ENCODE measurements around the gene ECI1.
"Not testable (repeated sequence)": the region's sequence is repeated elsewhere in the genome, so short reads cannot be mapped to it uniquely, and the experiment has no call there.

Gene ECI1

GRCh38 chr16:2253293-2253692 lies 1.9 kb upstream of the ECI1 start:
- no peak for DNase-seq (ENCODE audit: low read depth in 2 of 2)

DNA sequence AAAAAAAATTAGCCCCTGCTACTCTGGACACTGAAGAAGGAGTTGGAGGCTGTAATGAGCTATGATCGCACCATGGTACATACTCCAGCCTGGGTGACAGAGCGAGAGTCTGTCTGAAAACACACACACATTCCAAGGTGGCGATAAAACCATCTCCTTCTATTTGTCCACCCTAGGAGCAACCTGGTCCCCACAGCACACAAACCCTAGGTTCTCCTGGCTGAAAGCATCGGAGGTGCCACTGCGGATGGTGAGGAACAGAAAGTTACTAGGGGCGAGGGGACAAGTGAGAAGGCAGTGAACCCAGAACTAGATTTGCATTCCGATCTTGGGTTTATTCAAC lies 1.4 kb upstream of the ECI1 start:
- DNase-seq (ENCODE audit: low read depth in 2 of 2): no peak

GRCh38 chr16:2250652-2251295 lies 613 bp downstream of the ECI1 start:
- no peak for DNase-seq (ENCODE audit: low read depth in 2 of 2)

- no peak for DNase-seq (ENCODE audit: low read depth in 2 of 2)
These were observed 5.0 kb downstream of the ECI1 start for GRCh38 chr16:2246301-2246885.

DNA sequence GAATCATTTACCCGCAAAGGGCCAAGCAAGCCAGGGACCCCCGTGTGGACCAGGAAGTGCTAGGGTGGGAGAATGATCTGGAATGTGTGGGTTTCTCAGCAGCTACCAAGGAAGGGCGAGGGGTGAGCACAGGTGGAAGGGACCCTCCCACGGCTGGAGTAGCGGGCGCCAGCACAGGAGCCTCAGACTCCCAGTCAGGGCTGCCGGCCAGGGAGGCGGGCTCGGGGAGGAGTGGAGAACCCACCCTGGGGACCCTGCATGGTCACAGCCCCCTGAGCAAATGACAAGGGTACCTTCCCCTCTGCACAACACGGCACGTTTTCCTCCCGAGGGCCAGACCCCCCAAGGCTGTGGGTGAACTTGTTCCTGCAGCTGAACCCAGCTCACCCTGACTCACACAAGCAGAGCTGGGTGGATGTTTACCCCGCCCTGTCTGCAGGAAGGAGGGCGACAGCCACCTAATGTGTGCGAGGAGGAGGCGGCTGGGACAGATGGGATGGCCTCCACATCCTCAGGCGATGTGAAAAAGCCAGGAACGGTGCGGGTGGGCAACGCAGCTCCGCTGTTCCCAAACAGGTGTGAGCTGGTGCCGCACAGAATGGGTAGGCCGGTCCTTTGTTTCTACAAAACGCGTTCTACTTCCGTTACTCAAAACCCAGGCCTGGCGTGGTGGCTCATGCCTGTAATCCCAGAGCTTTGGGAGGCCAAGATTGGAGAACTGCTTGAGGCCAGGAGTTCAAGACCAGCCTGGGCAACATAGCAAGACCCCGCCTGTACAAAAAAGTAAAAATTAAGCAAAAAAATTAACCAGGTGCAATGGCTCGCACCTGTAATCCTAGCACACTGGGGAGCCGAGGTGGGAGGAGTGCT lies 6.2 kb downstream of the ECI1 start:
- no peak for DNase-seq (ENCODE audit: low read depth in 2 of 2)

GRCh38 chr16:2244301-2244700 lies 7.1 kb downstream of the ECI1 start:
- DNase-seq (ENCODE audit: low read depth in 2 of 2): no peak

DNA sequence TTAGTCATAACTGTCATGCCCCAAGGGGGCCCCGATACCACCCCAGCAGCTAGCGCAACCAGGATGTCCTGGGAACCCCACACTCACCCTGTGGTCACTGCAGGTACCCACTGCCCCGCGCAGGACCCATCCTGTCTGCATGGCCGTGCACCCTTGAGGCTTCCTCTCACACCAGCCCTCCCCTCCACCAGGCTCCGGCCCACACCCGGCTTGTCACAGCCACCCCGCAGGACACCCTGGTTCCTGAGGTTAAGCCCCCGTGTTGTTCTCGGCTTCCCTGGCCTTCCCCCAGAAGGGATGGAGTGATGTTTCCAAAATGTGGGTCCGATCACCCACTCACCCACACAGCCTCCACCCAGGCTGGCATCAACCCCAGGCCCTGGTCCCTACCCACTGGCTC lies 7.6 kb downstream of the ECI1 start:
- no peak for DNase-seq (ENCODE audit: low read depth in 2 of 2)

DNA sequence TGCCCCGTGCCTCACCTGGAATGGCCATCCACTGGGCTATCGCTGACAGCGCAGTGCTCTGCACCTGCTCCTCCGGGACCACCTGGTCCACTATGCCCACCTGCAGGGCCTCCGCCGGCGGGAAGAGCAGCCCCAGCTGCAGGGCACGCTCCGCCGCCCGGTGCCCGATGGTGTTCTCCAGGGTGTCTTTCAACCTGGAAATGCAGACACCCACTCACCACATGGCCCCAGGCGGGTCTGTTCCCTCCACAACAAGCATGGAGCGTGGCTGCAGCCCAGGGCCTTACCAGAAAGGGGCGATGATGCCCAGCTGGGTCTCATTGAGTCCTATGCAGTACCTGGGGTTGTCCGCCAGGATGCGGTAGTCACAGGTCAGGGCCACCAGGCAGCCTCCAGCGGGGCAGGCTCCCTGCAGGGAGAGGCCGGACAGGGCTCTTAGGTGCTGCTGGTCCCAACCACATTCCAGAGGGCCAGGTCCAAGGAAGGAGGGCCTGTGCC lies 8.3 kb downstream of the ECI1 start:
- DNase-seq (ENCODE audit: low read depth in 2 of 2): no peak

GRCh38 chr16:2242598-2242997 lies 8.8 kb downstream of the ECI1 start:
- DNase-seq (ENCODE audit: low read depth in 2 of 2): no peak

- not testable (repeated sequence) for DNase-seq (ENCODE audit: low read depth in 2 of 2)
These were observed 11.1 kb downstream of the ECI1 start for GRCh38 chr16:2240331-2240730.

GRCh38 chr16:2238838-2239675 lies 12.3 kb downstream of the ECI1 start:
- DNase-seq (ENCODE audit: low read depth in 2 of 2): no peak

DNA sequence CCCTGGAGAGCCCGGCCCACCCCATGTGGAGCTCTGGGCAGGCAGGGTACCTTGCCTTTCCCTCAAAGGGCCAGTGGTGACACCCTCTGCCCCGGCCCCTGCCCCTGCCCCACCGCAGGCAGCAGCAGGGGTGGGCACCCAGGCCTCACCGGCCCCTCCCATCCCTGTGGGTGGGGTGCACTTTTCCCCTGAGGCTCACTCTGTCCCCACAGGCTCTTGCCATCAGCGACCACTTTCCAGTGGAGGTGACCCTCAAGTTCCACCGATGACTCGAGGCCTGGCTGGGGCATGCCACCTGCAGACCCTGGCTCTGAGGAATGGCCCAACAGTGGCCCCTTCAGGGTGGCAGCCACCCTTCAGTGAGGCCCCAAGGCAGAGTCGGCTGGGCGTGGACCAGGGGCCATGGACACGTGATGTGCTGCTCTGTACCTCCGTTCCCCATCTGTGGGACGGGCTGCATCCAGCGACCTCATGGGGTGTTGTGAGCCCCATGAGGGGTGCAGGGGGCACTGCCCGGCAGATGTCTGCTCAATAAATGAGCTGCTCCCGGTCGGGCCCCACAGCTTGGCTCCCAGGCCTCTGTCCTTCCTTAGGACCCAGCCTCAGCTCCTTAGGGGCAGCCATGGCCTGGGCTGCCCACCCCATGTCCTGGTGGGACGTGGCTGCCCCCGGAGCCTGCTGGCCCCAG lies 13.1 kb downstream of the ECI1 start:
- no peak for DNase-seq (ENCODE audit: low read depth in 2 of 2)

GRCh38 chr16:2237493-2238149 lies 13.8 kb downstream of the ECI1 start:
- no peak for DNase-seq (ENCODE audit: low read depth in 2 of 2)

GRCh38 chr16:2237102-2237482 lies 14.3 kb downstream of the ECI1 start:
- DNase-seq (ENCODE audit: low read depth in 2 of 2): no peak

DNA sequence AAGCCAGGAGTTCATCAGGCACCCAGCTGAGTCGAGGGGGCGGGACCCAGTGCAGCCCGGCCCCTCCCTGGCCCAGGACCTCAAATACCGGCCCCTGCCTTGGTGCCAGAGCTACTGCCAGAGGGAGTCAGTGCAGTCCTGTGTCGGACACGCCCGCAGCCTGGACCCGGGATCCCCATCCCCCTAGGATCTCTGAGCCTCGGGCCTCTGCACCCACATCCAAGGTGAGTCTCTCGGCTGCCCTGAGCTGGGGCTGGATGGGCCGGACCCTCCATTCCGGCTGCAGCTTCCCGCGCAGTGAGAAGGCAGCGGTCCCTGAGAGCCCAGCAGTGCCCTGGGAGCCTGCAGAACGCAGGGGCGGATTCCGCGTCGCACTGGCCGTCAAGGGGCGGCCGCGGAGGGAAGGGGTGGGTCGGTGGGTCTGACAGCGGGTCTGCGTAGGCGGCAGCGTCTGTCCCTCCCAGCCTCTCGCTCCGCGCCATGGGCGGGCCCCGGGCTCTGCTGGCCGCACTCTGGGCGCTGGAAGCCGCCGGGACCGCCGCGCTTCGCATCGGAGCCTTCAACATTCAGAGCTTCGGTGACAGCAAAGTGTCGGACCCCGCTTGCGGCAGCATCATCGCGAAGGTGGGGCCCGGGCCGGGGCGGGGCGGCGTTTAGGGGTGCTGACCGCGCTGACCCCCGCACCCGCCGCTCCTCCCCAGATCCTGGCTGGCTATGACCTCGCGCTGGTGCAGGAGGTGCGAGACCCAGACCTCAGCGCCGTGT lies 14.9 kb downstream of the ECI1 start, which contains the start of gene DNASE1L2:
Gene DNASE1L2, plus strand, starts transcription at position 108 of the 765 bp plus-strand sequence. Its CDS starts 373 bp downstream, at position 481.
- DNase-seq (ENCODE audit: low read depth in 2 of 2): no peak

DNA sequence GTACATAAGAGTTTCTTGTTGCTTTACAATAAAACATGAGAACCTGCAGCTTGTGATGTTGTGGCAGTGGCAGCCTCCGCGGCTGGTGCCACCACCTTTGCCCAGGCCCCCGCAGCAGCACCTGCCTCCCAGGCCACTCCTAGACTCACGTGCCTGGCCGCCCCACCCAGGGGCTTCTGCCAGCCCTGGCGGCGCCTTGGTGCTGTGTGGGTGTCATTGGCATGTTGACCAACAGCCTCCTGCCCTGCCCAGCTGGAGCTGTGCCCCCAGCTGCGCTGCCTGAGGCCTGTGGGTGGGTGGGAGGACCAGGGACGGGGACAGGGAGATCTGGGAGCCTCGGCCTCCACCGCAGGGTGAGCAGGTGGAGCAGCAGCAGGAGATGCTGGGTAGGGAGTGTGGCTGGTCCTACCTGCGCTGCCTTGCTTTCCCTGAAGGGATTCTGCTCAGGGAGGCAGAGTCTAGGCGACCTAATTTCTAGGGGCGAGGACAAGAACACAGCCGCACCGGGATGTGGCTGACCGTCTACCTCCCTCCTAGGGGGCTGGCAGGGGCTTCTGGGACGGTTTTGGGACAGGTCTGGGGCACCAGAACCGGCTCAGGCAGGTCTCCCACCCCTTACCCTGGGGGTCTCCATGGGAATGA lies 15.6 kb downstream of the ECI1 start:
- no peak for DNase-seq (ENCODE audit: low read depth in 2 of 2)

DNA sequence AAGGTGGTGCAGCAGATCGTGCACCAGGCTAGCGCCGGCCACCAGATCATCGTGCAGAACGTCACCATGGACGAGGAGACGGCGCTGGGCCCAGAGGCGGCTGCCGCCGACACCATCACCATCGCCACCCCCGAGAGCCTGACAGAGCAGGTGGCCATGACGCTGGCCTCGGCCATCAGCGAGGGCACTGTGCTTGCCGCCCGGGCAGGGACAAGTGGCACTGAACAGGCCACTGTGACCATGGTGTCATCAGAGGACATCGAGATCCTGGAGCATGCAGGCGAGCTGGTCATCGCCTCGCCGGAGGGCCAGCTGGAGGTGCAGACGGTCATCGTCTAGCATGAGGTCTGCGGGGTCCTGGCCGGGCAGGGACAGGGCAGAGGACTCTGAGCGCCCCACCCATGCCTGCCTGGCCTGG lies 16.1 kb downstream of the ECI1 start:
- DNase-seq (ENCODE audit: low read depth in 2 of 2): no peak

DNA sequence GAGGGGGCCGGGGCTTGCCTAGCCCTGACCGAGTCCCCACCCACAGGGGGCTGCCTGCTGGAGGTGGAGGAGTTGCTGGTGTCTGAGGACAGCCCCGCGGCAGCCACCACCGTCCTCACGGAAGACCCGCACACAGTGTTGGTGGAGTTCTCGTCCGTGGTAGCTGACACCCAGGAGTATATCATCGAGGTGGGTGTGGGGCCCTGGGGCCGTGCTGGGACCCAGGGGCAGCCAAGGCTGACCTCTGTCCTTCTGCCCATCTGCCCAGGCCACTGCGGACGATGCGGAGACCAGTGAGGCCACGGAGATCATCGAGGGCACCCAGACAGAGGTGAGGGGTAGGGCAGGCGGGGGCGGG lies 16.6 kb downstream of the ECI1 start:
- no peak for DNase-seq (ENCODE audit: low read depth in 2 of 2)

Measured in stimulated activated CD8-positive, alpha-beta memory T cell treated with anti-CD3 and anti-CD28 coated beads, Interleukin-7, amount 100 ng/mL, for 1 hour (primary cell).